Activated gamma-delta T cell (primary cell): Measurements from ENCODE around the gene SLC6A3.

Experiments used
- DNase-seq: peaks from one replicate; lab custom pipeline; 2025; lab: John Stamatoyannopoulos, UW

Gene SLC6A3

DNA sequence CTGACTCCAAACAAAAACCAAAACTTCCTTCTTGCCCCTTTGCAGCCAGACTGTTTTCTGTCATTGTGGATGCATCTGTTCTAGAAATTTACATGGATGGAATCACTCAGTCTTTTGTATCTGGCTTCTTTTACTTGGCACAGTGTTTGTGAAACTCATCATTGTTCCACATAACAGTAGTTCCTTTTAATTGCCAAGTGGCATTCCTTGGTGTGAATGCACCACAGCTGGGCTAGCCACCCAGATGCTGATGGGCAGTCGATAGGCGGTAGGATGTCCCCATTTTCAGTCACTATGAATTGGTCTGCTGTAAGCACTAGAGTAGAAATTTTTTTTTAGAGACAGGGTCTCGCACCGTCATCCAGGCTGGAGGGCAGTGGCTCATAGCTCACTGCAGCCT lies 94.1 kb downstream of the SLC6A3 start:
- no peak for DNase-seq

DNA sequence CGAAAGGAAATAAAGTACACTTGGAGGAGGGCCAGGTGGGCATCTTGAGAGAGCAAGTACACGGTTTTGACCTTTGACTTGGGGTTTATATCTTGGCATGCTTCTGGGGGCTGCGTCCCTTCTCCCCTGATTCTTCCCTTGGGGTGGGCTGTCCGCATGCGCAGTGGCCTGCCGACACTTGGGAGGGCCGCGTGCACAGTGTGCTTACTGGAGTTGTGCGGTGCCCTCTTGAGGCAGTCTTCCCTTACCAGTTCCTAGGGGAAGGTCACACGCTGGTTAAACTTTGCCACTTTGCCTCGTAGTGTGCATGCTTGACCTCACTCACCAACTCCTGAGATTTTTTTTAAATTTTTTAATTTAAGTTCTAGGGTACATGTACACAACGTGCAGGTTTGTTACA lies 96.0 kb downstream of the SLC6A3 start:
- no peak for DNase-seq

DNA sequence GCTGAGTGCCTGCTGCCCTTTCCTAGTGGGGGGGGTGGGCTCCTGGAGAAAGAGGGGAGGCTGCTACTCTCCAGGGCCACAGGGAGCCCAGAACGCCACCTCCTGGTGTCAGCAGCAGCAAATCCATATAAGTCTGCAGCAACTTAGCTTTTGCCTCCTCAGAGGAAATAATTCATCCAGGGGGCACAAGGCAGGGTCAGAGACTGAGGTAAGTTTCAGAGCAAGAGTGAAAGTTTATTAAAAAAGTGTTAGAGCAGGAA lies 96.3 kb downstream of the SLC6A3 start:
- no peak for DNase-seq

DNA sequence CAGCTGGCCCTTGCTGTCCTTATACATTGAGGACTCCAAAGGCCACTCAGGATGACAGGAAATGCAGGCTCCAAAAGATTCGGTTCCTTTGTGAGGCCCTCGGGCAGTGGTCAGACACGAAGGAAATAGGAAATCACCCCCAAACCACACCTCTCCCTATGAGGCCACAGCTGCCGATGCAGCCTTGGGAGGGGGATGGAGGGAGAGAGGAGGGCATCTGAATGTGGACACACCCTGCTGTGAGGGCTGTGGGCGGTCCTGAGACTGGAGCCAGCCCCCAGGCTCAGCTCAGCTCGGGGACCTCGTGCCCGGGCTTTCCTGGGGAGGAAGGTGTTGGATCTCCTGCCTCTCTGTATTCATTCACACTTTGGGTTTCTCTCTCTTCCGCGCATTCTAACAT lies 97.7 kb downstream of the SLC6A3 start:
- no peak for DNase-seq

DNA sequence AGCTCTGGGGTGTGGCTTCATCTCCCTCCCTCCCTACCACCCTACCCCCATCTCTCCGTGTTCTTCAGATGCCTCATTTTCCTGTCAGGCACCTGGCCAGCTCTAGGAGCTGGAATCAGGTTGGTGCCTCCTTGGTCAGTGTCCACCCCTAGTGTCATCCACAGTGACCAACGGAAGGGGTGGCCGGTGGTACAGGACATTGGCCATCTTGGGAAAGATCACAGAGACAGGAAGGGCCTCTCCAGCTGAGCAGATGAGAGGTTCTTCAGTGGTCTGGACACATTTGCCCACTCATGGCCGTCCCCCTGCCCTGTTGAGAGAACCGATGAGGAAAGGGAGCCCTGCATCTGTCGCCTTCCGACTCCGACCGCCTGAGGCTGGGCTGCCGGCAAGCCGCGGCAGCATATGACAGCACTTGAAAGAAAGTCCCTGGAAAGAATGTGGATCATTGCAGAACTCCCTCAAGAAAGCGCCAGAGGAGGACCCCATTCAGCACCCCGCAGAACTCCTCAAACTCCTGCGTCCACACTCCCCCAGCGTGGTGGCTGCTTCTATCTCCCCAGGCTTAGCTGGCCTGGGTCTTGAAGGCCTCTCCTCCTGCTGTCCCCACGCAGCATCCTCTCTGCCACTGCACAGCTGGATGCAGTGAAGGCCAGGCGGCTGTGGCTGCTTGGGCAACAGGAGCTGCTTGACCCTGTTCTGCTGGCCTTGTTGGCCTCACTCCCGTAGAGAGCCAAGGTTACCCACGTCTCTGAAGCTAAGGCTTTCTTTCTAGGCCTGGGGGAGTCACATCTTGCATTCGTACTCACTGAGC lies 98.4 kb downstream of the SLC6A3 start:
- no peak for DNase-seq

DNA sequence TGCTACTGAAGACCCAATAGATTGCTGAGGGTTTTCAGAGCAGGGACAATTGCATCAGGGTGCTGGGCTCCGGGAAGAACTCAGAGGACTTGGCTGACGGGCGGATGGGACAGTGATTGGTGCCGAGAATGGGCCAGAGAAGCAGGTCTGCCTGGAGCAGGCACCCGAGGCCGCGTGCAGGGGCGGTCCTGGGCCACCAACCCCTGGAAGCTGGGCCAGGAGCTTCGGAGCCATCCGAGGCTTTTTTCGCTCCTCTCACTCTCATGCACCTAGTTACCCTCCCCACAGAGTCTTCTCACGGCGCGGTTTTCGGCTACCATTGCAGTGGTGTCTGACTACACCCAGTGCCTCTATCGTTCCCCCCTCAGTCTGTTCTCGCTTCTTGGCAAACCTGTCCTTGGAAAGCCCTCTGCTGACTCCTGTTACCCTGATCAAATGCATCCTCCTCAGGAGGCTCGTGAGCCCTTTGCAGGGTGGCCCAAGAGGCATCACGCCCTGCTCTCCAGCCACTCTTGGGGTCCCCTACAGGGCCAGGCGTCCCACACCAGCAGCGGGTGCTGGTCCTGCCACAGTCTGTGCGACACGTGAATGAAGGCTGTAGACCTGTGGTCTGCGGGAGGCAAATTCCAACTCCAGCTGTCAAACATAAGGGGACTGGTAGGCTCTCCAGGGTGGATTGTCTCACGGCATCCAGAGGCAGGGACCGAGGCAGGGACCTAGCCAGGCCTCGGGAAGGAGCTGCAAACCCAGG lies 99.2 kb downstream of the SLC6A3 start:
- DNase-seq = no peak

DNA sequence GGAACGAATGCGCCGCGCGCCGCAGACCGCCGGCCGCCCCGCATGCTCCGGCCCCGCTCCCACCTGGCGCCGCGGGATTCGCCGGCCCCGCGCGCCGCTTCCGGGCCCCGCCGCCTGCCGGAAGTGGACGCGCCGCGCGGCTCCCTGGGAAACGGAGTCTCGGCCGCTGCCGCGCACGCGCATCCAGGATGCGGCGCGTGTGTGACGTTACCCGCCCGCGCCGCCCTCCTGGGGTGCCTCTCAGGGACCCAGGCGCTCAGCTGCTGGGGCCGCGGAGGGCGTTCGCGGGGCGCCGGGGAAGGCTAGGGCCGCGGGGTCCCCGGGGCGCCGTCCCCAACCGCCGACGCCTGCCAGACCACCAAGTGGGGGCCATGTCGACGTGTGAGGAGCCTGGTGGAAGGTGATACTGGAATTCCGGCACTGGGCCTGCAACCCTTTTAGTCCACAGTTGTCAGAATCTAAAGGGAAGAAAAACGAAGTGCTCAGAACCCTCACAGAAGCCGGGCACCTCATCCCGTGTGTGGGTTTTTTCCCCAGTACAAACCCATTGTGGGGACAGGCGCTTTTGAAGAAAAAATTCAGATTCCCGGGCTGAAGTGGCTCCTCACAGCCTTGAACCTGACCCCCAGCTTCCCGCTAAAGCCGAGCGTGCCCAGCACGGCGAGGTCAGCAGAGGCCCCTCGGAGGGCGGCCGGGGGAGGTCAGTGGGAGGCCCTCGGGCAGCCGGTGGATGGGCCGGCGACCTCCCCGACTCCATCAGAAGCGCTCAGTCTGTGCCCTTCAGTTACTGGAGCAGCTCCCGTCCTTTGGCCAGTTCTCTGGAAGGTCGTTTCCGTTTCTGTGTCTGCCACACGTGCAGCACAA lies 100.0 kb downstream of the SLC6A3 start, which contains the start of gene CLPTM1L:
Gene CLPTM1L, minus strand, starts transcription at position 125 of the 864 bp plus-strand sequence. CDS start 258 bp downstream, outside the sequence.
- peak; percentile 87 for DNase-seq

DNA sequence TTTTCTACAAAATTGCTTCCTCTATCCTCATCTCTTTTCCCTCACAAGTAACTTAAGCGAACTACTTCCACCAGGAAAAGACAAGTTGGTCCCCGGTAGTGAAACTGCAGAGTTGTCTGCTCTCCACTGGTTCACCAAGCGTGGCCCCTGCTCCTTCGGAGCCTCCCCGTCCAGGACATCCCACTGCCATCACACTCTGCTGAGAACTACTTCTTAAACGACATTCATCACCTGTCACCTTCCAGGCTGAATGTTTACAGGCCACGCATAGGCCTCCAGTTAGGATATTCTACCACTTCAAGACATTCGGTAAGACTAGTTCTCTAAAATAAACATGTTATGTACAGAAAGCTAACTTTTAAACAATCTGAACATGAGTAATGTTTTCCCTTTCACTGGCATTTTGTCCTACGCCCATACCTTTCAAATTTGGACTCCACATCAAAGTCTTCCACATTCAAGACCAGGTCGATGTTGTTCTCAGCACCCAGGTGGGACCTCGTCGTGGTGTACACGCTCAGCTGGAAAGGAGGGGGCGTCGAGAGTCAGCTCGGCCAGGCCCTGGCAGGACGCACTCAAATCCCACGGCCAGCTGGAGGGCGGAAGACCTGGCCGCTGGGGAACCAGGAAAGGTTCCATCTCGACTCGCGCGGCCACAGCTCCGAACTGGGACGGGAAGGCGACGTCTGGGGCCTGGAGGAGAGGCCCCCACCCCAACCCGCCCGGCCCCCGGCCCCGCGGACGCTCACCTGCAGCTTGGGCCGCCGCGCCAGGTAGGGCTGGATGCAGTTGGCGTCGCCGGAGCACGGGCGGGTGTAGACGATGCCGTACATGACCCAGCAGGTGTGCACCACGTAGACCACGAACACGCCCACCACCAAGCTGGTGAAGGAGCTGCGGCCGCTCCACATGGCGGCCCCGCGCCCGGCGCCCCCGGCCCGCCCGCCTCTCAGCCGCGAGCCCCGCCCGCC lies 101.0 kb downstream of the SLC6A3 start:
- DNase-seq = peak; percentile 37

DNA sequence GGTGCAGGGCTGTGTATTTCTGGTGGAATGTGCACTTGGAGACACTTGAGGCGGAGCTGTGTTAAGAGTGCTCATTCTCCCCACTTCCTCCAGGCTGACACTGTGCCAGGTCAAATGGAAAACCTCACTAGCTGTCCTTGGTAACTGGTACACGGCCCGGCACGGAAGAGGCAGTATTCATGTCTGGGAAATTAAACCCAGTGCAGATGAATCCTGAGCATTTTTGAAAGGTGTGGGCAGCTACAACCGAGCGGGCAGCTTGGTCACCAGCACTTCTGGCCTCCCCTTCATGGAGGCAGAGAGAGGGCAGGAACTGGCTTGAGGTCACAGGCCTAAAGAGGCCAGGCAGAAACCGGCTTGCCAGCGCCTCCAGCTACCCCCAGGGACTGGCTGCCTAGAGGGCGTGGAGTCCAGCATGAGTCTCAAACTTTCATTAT lies 101.9 kb downstream of the SLC6A3 start:
- DNase-seq = no peak
